Activated CD4-positive, alpha-beta T cell treated with anti-CD3 and anti-CD28 coated beads for 4 hours (primary cell): ENCODE results near the gene CFAP45.
"Not testable (repeated sequence)": the region's sequence is repeated elsewhere in the genome, so short reads cannot be mapped to it uniquely, and the experiment has no call there.

ENCODE experiments used
- DNase-seq, 2 donors: peaks; one replicate each; pipeline ENCODE4 v3.0.0-alpha.2; 2020

CFAP45 gene

GRCh38 chr1:159904036-159904435, 4.1 kb upstream of the CFAP45 start:
- not testable (repeated sequence) for DNase-seq

GRCh38 chr1:159902541-159902940, 2.6 kb upstream of the CFAP45 start:
- no peak for DNase-seq

- DNase-seq, result no peak
Observed at GRCh38 chr1:159900755-159901360, 893 bp upstream of the CFAP45 start.

- not testable (repeated sequence) for DNase-seq
Observed at GRCh38 chr1:159899634-159900033, 331 bp downstream of the CFAP45 start.

GRCh38 chr1:159898527-159898926, 1.4 kb downstream of the CFAP45 start:
- no peak for DNase-seq

GRCh38 chr1:159897962-159898361, 2.0 kb downstream of the CFAP45 start:
- DNase-seq, result no peak

- DNase-seq, result no peak
Observed at GRCh38 chr1:159896546-159896930, 3.4 kb downstream of the CFAP45 start.

- DNase-seq, result no peak
Observed at GRCh38 chr1:159895836-159896545, 4.0 kb downstream of the CFAP45 start.

GRCh38 chr1:159895286-159895685, 4.7 kb downstream of the CFAP45 start:
- no peak for DNase-seq

- no peak for DNase-seq
Observed at GRCh38 chr1:159892944-159893343, 7.0 kb downstream of the CFAP45 start.

- DNase-seq, result peak; percentile 66 to 68
Observed at GRCh38 chr1:159891275-159892157, 8.4 kb downstream of the CFAP45 start.

- DNase-seq, result no peak
Observed at GRCh38 chr1:159890390-159890789, 9.6 kb downstream of the CFAP45 start.

- no peak for DNase-seq
Observed at GRCh38 chr1:159889821-159890252, 10.1 kb downstream of the CFAP45 start.

GRCh38 chr1:159889202-159889601, 10.8 kb downstream of the CFAP45 start:
- no peak for DNase-seq

- no peak for DNase-seq
Observed at GRCh38 chr1:159884296-159884695, 15.7 kb downstream of the CFAP45 start.

GRCh38 chr1:159883134-159883533, 16.8 kb downstream of the CFAP45 start:
- DNase-seq, result no peak

GRCh38 chr1:159882527-159882862, 17.5 kb downstream of the CFAP45 start:
- DNase-seq, result no peak

GRCh38 chr1:159881622-159882526, 18.1 kb downstream of the CFAP45 start:
- DNase-seq, result peak; percentile 10 to 27

- no peak for DNase-seq
Observed at GRCh38 chr1:159880430-159880829, 19.5 kb downstream of the CFAP45 start.

GRCh38 chr1:159879977-159880376, 20.0 kb downstream of the CFAP45 start:
- no peak for DNase-seq

- no peak for DNase-seq
Observed at GRCh38 chr1:159879136-159879535, 20.8 kb downstream of the CFAP45 start.

GRCh38 chr1:159877695-159878444, 22.1 kb downstream of the CFAP45 start:
- no peak for DNase-seq
